ELR (cell line): ENCODE measurements around the gene LLGL2.
"Not testable (repeated sequence)": the region's sequence is repeated elsewhere in the genome, so short reads cannot be mapped to it uniquely, and the experiment has no call there.

Experiments
- DNase-seq: peaks from one replicate; pipeline ENCODE4 v3.0.0-alpha.2; 2015; ENCODE audit warnings: low read depth

LLGL2 gene

DNA sequence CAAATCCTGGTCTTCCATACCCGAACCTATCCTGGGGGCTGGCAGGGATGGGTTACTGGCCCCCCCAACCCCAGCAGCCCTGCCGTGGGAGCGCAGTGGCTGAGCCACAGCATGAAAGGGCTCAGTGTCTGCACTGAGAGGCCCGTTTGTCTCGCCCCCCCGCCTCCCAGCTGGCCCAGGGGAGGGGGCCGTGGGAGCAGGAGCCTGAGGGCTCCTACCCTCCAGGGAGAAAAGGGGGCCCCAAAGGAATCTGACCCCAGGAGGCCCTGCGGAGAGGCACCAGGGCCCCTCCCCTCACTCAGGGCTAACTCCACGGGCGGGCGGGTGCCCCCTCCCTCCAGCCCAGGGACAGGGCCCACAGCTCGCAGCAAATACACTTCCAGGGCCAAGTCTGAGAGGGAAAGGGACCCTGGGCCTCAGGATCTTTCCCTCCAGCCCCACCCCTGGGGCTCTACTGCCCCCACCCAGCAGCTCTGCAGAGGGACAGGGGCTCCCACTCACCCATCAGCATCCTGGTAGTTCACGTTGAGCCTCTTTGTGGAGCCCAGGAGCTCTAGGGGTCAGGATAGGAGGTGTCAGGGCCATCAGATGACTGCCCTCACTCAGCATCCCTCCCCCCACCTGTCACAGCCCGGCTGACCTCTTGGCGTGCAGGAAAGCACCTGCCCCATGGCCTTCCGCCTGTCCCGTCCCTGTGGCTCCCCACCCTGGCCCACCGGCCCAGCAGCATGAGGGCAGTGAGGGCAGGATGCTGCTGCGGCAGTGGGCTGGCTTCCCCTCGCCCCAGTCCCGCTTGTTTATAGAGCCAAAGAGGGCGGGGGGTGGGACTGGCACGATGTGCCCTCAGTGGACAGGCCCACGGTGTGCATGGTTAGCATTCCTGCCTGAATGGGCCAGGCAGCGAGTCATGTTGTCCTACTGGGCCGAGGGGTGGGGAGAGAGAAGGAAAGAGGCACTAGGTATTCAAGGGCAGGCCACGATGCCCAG is 17.5 kb upstream of the LLGL2 start:
- no peak for DNase-seq

DNA sequence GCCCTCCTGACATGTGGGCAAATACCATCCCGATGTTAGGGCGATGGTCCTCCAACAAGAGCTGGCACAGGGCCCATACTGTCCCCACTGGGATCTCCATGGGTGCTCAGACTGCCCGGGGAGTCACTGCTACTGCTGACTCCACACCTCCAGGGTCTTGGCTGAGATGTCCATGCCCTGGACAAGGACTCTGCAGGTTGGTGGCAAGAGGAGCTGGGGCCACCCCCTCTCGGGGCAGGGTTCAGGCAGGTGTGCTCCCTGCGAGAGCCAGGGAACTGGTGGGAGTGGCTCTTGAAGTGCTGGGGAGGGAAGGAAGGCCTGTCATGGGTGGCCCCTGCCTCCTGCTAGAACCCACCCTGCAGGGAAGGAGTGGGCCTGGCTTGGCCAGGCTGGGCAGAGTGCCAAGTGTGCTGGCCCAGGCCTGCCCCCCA is 16.6 kb upstream of the LLGL2 start:
- DNase-seq, result no peak

DNA sequence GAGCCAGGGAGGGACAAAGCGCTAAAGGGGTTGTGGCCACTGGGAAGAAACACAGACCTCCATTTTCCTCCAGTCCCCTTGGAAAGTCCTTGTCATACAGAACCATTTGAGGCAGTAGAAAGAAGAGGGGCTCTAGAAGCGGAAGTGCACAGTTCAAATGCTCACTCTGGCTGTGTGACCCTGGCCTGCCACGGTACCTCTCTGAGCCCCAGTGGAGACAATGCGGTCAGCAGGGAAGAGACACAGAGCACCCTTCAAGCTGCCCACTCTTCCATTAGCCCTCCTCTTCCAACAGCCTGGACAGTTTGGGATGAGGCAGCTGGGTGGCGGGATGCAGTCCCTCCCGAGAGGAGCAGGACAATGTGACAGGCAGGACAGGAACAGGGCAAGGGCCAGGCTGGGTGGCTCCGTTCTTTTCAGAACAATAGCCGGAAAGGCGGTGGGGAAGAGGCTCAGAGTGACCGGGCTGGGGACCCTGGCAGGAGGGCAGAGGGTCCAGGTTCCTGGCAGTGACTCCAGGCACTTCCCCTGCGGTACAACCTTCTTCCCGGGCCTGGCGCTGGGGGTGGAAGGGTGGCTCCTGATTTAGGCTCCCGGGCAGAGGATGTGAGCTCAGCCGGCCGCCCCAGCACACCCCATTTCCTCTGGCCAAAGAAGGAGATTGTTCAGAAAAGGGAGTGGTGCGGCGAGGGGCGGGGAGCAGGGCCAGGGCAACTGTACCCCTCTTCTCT is 15.8 kb upstream of the LLGL2 start:
- DNase-seq, result no peak

DNA sequence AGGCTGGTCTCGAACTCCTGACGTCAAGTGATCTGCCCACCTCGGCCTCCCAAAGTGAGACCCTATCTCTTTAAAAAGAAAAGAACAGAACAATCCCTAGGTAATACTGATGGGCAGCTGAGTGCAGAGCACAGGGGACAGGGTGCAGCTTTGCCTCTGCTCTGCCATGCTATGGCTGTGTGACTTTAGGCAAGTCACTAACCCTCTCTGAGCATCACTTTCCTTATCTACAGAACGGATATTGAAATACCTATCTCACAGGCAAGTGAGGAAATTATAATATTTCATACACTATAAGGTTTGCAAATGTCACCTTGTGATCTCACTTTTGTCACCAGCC is 14.3 kb upstream of the LLGL2 start:
- DNase-seq, result no peak

DNA sequence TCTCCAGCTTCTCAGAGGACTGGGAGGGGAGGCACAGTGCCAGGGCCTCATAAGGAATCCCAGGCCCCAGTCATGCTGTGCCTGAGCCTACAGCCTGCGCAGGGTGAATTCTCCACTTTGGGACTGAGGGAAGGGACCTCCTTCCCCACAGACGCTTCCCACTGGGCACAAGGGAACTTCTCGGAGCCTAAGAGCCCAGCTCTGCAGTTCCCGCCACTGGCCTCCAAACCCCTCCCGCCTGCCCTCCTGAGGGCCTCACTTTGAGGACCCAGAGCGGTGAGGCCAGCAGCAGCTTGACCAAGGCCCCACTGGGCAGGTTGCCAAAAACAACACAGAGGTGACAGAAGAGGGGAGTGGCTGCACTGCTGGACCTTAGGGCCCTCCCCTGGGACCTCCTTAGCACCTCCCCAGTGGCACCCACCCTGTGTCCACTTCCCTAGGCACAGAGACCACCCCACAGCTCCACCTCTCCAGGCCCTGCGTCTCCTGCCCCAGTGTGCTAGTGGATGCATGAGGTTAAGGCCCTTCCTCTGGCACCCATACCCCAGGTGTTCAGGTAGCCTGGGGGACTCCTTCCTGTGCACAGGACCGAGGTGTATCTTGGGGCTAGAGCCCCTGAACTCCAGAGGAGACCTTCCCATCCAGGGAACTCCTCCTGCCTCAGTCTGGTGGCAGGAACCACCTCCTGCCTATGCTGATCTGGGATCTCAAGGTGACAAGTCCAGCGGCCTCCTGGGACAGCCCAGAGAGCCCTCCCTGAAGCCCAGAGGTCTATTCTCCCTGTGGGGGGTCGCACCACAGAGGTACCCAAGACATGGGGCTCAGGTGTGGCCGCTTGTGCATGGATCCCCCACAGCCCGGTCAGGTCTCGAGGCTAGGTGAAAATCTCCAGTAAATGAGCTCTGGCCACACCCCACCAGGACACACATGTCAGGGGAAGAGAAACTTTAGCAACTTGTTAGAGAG is 13.6 kb upstream of the LLGL2 start:
- no peak for DNase-seq

DNA sequence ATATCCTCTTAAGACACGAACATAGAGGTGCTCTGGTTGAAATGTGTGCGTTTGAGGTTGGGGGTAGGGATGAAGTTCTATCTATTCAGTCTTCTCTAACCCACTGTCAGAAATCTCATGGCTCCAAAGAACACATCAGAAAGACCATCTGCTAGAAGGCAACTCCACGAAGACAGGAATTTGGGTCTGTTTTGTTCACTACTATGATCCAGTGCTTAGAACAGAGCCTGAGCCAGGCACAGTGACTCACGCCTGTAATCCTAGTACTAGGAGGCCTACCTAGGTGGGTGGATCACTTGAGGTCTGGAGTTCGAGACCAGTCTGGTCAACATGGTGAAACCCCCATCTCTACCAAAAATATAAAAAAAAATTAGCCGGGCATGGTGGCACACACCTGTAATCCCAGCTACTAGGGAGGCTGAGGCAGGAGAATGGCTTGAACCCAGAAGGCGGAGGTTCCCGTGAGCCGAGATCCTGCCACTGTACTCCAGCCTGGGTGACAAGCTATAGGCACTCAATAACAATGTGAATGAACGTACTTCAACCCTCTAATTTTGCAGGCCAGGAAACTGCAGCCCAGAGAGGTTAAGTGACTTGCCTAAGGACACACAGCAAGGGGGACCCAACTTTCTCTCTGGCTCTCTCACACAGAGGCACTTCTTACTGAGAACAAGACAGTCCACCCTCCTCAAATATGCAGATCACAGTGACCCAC is 12.4 kb upstream of the LLGL2 start:
- peak; percentile 47 for DNase-seq

DNA sequence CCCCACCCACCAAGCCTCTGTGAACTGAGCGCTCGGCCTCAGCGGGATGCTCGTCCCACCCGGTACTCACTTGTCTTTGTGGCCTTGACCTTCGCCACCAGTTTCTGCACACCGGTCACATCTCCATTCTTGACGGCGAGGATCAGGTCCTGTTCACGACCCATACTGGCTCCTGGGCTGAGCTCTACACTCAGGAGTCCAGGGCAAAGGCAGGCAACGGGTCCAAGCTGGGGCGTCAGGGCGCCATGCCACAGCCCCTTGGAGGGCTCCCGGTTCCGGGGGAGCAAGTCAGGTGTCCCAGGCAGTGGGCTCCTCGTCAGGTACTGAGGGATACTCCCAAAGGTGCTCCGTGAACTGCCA is 11.9 kb upstream of the LLGL2 start:
- no peak for DNase-seq

DNA sequence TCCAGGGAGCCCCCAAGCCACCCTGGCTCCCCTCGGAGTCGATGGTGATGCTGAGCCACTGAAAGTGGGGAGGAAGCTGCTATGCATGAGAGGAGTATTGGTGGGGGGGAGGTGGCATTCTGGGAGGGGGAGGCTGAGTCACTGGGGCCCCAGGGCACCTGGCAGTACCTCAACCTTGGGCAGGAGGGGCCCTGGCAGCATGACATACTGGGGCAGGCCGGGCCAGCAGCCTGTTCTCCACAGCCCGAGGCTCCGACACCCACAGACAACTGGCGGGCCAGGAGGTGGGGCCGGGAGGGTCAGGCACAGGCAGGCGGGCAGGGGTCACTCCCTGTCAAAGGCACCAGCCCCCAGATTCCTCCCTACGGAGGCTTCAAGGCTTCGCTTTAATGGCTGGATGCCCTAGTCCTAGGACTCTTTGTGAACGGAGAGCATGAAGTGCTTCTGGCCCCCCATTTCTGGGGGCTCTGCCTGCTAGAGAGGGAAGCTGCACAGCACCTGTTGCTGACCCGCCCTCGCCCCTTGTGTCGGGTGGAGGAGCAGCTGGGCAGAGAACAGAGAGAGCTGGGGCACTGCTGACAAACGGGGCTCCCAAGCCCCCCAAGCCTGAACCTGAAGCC is 11.1 kb upstream of the LLGL2 start:
- DNase-seq, result peak; percentile 60

DNA sequence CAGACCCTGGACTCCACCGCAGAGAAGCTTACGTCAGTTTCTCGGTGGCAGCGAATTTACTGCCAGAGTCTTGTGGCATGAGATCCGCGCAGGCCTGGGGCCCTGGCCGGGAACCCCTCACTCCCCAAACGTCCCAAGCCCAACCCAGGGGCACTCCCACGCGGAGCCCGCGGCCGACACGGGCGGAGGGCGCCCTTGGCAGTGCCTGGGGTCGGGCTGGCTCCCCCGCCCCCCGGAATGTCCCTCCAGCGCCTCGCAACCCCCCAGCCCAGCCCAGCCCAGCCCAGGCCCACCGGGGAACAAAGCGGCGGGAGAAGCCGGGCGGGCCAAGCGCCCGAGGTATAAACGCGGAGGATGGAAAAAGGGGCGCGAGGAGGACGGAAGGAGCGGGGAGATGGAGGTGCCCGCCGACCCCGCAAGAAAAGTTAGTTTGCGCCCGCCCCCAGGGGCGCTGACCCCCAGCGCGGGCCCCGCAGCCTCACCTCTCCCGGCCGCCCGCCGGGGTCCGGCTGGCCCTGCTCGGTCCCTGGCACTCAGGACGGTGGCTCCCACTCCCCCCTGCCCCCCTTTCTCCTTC is 10.5 kb upstream of the LLGL2 start:
- DNase-seq, result peak; percentile 42

DNA sequence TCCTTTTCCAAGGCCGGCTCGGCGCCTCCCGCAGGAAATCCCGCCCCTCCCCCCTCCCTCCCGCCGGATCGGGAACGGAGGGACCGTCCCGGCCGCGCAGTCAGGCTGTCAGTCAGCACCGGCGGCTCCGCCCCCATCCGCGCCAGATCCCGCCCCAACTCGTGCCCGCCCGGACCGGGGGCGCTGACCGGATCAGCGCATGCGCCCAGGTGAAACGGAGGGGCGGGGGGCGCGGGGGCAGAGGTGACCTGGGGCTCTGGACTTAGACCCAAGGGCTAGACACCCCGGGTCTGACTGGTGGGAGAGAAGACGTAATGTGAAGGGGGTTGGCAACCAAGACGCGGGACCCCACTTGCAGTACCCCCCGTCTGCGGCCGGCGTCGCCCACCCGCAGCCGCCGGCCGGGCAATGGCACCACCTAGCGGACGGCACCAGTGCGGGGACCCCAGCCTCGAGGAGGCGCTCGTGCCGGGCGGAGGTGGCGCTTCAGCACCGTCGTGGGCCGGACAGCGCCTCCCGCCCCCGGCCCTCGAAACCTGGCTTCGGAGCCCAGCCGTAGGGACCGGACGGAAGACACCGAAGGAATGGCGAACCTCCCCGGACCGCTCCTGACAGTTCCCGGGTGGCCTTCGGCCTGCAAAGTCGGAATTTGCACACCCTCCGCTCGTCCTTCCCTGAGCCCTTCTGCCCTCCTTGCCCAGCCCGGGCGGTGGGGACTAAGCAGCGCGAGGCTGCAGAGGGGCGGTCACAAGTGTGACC is 9.8 kb upstream of the LLGL2 start, which contains the start of gene CASKIN2:
CASKIN2 (minus strand) TSS at position 42 of the 759 bp plus-strand sequence. CDS start 1,733 bp downstream, outside the sequence.
- DNase-seq, result peak; percentile 93

DNA sequence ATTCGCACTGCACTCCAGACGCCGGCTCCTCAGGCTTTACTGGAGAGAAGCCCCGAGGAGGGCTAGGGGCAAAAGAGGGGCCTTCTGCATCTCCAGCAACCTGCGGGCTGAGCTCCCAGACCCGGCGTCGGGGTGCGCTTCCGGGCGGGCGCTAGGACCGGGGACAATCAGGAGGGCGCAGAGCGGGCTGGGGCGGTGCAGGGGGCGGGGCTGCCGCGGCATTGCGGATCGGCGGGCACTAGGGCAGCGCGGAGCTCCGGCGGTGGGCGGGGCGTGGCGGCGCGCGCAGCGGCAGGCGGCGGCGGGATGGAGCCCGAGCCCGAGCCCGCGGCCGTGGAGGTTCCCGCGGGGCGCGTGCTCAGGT is 9.3 kb upstream of the LLGL2 start, which contains the start of gene TSEN54:
TSEN54 (plus strand) TSS at position 274 of the 364 bp plus-strand sequence; CDS start at position 307, 33 bp downstream.
- peak; percentile 93 for DNase-seq

DNA sequence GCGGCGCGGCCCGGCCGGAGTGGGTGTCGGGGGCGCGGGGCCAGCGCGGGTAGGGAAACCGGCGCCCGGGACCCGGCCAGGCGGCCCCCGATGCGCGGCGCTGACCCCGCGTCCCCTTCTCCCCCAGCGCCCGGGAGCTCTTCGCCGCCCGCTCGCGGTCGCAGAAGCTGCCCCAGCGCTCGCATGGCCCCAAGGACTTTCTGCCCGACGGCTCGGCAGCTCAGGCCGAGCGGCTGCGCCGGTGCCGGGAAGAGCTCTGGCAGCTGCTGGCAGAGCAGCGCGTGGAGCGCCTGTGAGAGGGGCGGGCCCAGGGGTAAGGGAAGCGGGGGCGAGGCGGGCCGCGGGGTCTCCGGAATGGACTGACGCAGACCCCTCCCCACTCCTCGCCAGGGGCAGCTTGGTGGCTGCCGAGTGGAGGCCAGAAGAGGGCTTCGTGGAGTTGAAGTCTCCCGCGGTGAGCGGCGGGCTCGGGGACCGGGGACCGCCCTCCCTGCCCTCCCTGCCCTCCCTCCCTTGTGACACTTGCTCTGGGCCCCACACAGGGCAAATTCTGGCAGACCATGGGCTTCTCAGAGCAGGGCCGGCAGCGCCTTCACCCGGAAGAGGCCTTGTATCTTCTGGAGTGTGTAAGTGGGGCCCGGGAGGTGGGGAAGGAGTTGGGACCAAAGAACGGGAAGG is 8.7 kb upstream of the LLGL2 start:
- peak; percentile 56 for DNase-seq

DNA sequence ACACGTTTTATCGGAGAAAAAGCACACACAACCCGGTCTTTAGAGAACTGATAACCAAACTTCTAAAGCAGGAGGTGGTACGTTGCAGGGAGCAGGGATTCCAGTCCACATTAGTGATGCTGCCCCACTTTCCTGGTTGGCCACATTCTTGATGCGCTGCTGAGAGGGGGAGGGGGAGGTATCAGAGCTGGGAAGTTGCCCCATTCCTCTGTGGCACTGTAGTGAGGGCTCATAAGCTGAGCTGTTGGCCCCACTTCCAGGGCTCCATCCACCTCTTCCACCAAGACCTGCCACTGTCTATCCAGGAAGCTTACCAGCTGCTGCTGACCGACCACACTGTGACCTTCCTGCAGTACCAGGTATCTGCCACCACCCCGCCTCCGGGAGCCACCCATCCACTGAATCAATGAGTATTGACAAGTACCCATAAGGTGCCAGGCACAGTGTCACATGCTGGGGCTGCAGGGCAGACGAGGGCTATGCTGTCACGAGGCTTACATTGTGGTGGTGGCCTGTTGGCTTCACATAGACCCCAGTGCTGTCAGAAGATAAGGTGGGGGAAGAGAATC is 8.1 kb upstream of the LLGL2 start:
- DNase-seq, result peak; percentile 28

DNA sequence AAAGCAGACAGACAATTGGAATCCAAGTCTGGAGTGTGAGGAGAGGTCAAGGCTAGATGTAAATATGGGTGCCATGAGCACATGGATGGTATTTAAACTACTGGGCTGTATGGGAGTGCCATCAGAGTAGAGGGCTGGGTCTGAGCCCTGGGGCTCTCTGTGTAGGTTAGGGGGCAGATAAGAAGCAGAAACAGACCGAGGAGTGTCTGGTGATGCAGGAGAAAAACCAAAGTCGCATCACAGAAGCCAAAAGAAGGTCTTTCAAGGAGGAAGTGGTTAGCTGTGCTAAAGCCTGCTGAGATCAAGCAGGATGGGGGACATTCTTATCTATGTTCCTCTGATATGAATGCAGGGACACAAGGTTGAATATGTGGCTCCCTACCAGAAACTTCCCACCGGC is 7.3 kb upstream of the LLGL2 start:
- no peak for DNase-seq

DNA sequence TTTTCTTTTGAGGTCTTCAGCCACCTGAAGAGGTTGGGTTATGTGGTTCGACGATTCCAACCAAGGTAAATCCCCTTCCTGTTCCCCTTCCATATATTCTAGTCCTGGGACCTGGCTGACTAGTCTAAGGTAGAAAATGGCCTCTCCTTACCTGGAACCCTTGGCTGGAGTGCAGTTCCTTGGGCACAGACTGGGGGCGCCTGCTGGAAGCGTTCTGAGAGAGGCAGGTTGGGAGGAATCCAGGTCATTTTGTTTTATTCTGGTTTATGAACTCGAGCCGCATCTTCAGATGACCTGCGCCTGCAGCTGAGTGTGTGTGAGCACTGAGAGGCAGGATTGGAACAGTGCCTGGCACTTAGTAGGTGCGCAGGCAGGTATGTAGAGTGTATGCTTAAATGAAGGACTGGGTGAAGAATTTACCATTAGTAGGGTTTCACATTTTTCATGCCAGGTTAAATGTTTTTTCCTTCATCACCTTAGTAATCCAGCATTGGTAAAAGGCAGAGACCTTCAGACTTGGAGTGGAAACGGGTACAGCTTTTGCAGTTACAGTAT is 6.4 kb upstream of the LLGL2 start:
- no peak for DNase-seq

DNA sequence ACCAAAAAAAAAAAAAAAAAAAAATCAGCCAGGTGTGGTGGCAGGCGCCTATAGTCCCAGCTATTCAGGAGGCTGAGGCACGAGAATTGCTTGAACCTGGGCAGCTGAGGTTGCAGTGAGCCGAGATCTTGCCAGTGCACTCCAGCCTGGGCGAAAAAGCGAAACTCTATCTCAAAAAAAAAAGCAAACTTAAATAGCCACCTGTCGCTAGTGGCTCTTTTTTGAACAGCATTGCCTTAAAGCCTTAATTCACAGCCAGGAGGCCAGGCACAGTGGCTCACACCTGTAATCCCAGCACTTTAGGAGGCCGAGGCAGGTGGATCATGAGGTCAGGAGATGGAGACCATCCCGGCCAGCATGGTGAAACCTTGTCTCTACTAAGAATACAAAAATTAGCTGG is 5.1 kb upstream of the LLGL2 start:
- DNase-seq, result not testable (repeated sequence)

DNA sequence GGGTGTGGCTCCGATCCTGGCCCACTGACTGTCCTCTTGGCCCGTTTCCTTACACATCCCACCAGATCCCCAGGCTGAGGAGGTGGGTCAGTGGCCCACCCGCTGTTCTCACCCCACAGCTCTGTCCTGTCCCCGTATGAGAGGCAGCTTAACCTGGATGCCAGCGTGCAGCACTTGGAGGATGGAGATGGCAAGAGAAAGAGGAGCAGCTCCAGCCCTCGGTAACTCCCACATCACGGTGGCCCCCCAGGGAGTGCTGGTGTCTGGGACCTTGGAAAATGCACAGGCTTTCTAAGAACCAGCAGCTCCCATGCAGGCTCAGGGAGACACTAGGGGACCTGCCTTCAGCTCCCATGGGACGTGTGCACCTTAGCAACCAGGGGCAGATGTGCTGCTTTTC is 4.2 kb upstream of the LLGL2 start:
- no peak for DNase-seq

DNA sequence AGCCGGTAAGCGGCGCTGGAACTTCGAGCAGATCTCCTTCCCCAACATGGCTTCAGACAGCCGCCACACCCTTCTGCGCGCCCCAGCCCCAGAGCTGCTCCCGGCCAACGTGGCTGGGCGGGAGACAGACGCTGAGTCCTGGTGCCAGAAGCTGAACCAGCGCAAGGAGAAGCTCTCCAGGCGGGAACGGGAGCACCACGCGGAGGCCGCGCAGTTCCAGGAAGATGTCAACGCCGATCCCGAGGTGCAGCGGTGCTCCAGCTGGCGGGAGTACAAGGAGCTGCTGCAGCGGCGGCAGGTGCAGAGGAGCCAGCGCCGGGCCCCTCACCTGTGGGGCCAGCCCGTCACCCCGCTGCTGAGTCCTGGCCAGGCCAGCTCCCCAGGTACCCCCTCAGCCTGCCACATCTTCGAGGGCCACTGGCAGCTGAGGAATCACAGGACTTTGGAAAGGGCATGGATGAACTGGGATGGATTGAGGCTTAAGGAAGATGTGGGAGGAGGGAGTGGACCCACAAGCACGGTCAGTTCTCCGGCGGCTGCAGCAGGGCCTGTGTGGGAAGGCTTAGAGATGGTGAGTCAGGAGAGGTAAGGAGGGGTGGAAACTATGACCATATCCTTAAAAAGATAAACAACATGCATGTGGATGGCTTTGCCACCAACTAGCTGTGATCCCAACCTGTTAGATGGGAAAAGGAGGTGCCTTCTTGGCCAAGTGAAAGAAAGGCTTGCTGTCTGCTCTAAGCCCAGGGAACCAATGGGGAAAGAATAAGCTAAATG is 3.4 kb upstream of the LLGL2 start:
- peak; percentile 34 for DNase-seq
